HUES48 (cell line): Measurements from ENCODE around the gene C4orf51.

Experiments used
- H3K27ac ChIP-seq: one replicate; pipeline ENCODE4 v1.7.0; 2013; ENCODE audit warnings: low read depth, low read length, inconsistent platforms
- H3K27me3 ChIP-seq: 2 replicates; pipeline ENCODE4 v1.6.1; 2013; ENCODE audit warnings: mild to moderate bottlenecking, low read length; ENCODE audit not compliant: control insufficient read depth, insufficient read depth
- H3K36me3 ChIP-seq: 2 replicates; pipeline ENCODE4 v1.6.1; 2013; ENCODE audit warnings: low read length; ENCODE audit not compliant: control insufficient read depth, insufficient read depth
- H3K4me1 ChIP-seq: 2 replicates; pipeline ENCODE4 v1.6.1; 2013; ENCODE audit warnings: mild to moderate bottlenecking, low read length; ENCODE audit not compliant: control insufficient read depth, insufficient read depth
- H3K4me3 ChIP-seq: 2 replicates; pipeline ENCODE4 v1.5.1; 2013; ENCODE audit warnings: mild to moderate bottlenecking, low read depth, low read length
- H3K9ac ChIP-seq: 2 replicates; pipeline ENCODE4 v1.6.1; 2013; ENCODE audit warnings: mild to moderate bottlenecking, low read depth, low read length, moderate library complexity
- H3K9me3 ChIP-seq: 2 replicates; pipeline ENCODE4 v1.6.1; 2013; ENCODE audit warnings: low read length; ENCODE audit not compliant: control insufficient read depth, insufficient read depth

The C4orf51 gene

DNA sequence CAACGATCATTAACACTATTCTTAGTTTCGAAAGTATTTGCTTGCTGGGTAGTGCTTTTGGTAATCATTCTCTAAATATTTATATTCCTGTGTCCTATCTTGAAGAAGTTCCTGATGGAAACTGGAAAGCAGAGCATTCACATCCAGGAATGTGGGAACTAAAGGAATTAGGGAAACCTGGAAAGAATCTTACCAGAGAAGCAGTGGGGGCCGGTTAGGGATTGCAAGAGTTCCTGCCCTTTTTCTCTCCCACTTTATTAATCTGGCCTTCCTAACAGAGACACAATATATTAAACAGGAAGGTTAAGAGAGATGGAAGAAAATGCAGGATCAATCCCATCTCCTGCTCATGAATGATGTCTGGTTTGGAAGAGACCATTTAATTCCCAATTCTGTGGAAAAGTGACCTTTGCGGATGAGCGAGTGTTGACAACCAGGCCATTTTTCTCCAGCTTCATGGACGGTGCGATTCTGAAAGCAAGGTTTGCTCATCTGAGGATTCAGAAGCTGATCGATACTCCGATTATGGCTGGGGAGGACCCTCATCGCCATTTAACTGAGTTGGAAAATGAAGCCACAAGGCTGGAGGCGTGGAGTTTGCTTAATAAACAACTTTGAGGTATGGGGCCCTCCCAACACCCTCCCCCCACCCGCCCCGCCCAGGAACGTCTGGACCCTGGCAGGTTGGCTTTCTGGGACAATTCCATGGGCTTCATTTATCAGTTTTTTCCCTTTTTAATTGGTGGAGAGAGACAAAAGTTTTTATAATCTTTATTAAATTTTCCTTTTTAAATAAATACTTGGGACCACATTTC, 52.3 kb downstream of the C4orf51 start:
- H3K36me3 ChIP-seq, result no peaks in the 10 kb centered on the region
- peak overlapping the region; percentile 70 for H3K9ac ChIP-seq
- H3K27ac ChIP-seq, result peak overlapping the region; percentile 96
- peak overlapping the region; percentile 62 for H3K4me3 ChIP-seq
- peaks cover 28% of the 10 kb centered on the region for H3K4me1 ChIP-seq
- H3K9me3 ChIP-seq, result no peaks in the 10 kb centered on the region
- H3K27me3 ChIP-seq, result no peaks in the 10 kb centered on the region

DNA sequence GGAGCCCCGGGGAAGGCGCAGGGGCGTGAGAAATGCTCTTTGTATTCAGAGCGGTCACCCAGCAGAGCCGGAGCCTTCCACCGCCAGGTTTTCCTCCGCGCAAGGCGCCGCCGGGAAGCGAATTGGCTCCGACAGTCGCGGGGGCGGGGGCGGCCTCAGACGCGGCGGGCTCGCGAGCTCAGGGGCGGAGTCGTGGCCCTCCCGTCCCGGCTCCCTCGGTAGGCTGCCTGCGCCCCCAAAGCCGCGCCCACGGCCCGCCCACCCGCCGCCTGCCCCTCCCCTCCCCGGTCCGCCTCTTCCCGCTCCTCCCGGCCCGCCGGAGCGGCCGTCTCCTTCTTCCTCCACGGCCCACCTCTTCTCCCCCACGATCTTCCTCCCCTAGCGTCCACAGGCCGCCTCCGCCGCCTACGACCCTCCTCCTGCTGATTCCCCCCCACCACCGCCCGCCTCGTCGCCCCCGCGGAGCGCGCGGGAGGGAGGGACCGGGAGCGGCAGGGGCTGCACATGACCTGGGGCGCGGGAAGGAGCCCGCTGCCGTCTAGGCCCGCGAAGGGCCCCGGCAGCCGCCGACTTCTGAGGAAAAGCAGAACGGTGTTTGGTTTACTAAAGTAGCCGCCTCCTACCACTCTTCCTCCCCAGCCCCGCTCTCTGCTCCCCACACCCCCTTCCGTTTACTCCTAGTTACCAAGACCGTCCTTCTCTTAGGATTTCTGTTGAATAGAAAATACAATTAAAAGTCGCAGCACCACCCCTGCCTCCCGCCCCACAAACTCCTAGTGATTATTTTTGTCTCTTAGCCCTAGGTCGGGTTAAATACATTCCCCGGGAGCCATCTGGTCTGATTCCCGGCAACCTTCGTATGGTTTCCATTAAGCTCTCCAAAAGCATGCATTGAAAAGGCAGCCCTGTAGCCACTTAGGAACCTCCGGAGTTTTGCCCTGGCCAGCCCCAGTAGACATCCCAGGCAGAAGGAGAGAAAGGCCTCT, 53.2 kb downstream of the C4orf51 start:
- Histone ChIP-seq H3K4me1 (peaks cover 28% of the 10 kb centered on the region), H3K27me3 (no peaks in the 10 kb centered on the region), H3K27ac (peak overlapping the region; percentile 96), H3K4me3 (peak overlapping the region; percentile 62), H3K9ac (peak overlapping the region; percentile 74), H3K36me3 (no peaks in the 10 kb centered on the region), H3K9me3 (no peaks in the 10 kb centered on the region)

DNA sequence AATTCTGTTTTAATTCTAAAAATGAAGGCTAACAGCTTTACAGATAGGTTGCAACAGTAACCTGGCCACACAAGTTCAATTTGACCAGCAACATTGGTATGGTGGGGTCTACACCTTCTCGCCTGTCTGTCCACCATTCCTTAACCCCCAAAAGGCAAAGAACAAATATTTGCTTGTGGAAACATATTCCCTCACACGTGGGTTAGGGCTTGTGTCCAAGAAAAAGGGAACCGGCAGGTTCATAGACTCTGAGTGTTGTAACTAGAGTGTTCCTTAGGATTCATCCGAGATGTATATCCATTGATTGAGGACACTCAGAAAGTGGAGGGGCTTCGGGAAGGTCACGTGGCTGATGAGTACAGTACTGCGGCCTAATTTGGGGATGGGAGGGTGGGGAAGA, 54.1 kb downstream of the C4orf51 start:
- Histone ChIP-seq H3K4me1 (peaks cover 28% of the 10 kb centered on the region), H3K9me3 (no peaks in the 10 kb centered on the region), H3K9ac (no peak overlapping the region), H3K36me3 (no peaks in the 10 kb centered on the region), H3K27ac (peak overlapping the region; percentile 96), H3K4me3 (no peak overlapping the region), H3K27me3 (no peaks in the 10 kb centered on the region)

DNA sequence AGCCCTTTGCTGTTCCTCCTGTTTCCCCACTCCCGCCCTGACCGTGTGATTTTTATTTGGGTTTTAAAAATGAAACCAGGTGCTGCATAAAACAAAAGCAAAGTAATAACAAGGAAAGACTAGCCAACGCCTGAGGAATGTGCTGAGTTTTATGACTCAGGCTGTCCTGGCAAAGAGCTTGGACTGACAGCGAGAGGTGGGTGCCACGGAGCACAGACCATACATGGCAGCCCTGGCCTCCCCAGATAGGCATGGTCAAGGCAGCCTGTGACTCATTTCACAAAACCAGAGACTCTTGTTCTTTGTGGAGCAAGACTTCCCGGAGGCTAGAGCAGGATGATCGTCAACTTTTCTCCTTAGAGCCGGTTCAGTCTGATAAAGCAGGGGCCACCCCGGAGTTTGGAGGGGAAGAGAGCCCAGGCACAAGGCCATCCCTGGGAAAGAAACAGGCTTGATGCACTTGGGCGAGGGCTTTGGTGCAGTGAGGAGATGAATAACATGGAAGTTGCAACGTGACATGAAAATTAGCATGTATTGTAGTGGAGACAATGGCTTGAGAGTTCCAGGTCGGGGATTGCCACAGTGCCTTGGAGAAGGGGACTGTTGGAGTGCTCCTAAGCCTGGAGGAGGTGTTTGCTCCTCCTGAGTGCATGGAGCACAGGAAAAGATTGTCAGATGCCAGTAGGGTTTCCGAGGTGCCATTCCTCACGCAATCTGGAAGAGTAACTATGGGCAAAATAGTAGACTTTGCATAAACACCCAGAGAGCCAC, 54.8 kb downstream of the C4orf51 start:
- Histone ChIP-seq H3K9me3 (no peaks in the 10 kb centered on the region), H3K4me3 (no peak overlapping the region), H3K4me1 (peaks cover 28% of the 10 kb centered on the region), H3K27ac (peak overlapping the region; percentile 81), H3K9ac (no peak overlapping the region), H3K27me3 (no peaks in the 10 kb centered on the region), H3K36me3 (no peaks in the 10 kb centered on the region)

DNA sequence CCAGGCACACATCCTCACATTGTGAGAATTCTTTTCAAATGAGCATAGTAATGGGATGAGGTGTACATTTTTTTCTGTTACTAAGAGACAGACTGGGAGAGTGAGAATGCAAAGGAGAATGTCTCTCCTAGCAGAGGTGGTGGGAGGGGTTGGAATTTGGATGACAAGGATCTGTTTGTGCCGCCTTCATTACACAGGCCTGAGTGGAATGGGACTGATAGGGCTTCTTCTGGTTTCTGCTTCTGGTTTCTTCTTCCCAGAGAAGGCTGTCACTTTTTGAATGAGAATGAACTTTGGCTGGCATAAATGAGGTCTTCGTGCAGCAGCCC, 55.4 kb downstream of the C4orf51 start:
- Histone ChIP-seq H3K36me3 (no peaks in the 10 kb centered on the region), H3K27me3 (no peaks in the 10 kb centered on the region), H3K9ac (no peak overlapping the region), H3K27ac (peak overlapping the region; percentile 81), H3K9me3 (no peaks in the 10 kb centered on the region), H3K4me3 (no peak overlapping the region), H3K4me1 (peaks cover 28% of the 10 kb centered on the region)

DNA sequence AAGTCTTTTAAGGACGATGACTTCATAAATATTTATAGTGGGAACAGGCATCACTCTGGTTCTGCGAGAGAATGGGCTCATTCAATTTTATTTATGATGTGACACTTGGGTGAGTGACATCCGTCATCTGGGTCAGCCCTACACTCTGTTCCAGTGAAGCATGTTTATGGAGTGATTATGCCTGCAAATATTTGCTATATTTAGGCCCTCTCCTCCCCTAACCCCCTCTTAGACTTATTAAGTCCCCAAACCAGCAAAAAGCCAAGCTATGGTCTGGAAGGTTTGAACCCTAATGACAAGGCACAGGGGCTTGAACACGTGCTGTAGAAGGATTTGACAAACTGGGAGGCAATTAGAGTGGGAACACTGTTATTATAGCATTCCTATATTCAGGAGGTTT, 55.9 kb downstream of the C4orf51 start:
- no peaks in the 10 kb centered on the region for H3K27me3 ChIP-seq
- H3K27ac ChIP-seq, result peak overlapping the region; percentile 63
- H3K9me3 ChIP-seq, result no peaks in the 10 kb centered on the region
- no peaks in the 10 kb centered on the region for H3K36me3 ChIP-seq
- peaks cover 28% of the 10 kb centered on the region for H3K4me1 ChIP-seq
- no peak overlapping the region for H3K4me3 ChIP-seq
- H3K9ac ChIP-seq, result no peak overlapping the region

DNA sequence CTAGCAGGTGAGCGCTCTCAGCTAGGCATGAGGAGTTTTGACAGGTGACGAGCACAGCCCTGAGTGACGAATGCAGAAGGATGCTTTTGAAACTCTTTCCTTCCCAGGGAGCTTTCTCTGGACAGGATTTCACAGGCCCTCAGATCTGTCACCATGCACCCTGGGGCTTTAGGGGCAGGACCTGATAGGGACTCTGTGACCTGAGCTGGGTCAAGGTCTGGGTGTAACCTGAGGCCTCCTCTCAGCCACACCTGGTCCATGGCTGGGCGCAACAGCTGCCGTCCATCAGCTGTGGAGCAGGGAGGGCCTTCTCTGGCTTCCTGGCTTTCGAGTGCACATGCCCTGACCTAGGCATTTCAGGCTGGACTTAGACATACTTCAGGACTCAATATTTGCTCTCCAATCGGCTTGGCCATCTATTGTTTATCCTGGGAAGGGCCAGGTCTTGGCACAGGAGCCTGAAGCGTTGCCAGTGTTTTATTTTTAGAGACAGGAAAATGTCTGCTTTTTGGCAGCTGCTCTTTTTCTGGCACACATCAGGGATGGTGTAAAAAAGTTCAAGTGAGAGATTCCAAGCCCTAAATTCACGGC, 56.4 kb downstream of the C4orf51 start:
- Histone ChIP-seq H3K9me3 (no peaks in the 10 kb centered on the region), H3K9ac (no peak overlapping the region), H3K4me3 (no peak overlapping the region), H3K4me1 (peaks cover 28% of the 10 kb centered on the region), H3K27ac (no peak overlapping the region), H3K36me3 (no peaks in the 10 kb centered on the region), H3K27me3 (no peaks in the 10 kb centered on the region)

DNA sequence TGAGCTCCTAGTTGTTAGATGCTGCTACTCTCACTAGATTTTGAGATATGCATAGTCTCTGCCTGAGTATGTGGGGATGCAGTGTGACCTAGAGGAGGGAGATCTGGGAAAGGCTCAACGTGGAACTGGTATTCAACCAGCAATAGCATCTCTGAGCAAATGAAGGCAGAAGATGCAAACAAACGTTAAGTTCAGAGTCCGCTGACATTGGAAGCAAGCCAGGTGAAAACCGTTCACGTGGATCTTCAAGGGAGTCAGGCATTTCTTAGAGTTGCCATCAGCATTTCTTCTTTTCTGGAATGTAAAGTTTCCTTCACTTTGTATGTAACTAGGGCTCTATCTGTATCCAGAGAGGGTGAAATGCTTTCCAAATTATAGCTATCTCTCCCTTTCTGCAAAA, 59.9 kb downstream of the C4orf51 start:
- H3K36me3 ChIP-seq, result no peaks in the 10 kb centered on the region
- H3K9ac ChIP-seq, result no peak overlapping the region
- H3K4me3 ChIP-seq, result no peak overlapping the region
- H3K27me3 ChIP-seq, result no peaks in the 10 kb centered on the region
- no peaks in the 10 kb centered on the region for H3K9me3 ChIP-seq
- no peak overlapping the region for H3K27ac ChIP-seq
- peaks cover 11% of the 10 kb centered on the region for H3K4me1 ChIP-seq

DNA sequence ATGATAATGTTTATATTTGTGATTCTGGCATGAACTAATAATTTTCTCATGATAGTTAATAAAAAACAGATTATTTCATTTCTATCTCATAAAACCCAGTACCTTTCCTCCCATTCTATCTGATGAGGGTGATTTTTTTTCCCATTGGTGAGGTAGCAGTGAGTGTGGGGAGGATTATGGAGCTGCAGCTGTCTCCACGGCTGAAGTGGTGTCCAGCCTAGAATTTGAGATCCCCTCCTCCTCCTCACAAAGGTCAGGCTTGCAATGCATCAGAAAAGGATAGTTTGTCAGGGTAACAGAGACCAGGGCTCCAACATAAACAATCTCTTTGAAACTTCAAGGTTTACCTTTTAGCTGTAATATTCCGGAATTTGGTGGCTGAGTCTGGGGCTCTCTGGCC, 60.9 kb downstream of the C4orf51 start:
- no peaks in the 10 kb centered on the region for H3K9me3 ChIP-seq
- no peaks in the 10 kb centered on the region for H3K27me3 ChIP-seq
- H3K9ac ChIP-seq, result no peak overlapping the region
- H3K4me3 ChIP-seq, result no peak overlapping the region
- no peaks in the 10 kb centered on the region for H3K36me3 ChIP-seq
- H3K4me1 ChIP-seq, result peaks cover 1% of the 10 kb centered on the region; the same call in 1 of the 2 replicates
- H3K27ac ChIP-seq, result no peak overlapping the region

DNA sequence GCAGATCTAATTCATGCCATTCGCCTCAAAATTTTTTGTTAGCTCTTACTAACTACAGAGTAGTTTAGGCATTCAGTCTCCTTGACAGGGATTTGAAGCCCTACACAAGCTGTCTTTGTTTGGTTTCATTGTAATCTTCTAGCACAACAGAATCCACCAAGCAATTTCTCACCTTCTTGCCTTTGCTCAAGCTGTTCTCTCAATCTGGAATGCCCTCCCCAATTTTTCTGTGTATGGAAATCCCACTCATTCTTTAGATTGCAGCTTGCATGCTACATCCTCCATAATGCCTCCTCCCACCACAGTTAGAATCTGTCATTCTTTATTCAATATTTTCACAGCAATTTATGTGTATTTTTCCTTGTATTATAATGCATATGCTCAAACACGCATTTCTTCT, 63.7 kb downstream of the C4orf51 start:
- no peaks in the 10 kb centered on the region for H3K4me1 ChIP-seq
- no peak overlapping the region for H3K27ac ChIP-seq
- no peaks in the 10 kb centered on the region for H3K36me3 ChIP-seq
- no peak overlapping the region for H3K9ac ChIP-seq
- H3K9me3 ChIP-seq, result no peaks in the 10 kb centered on the region
- H3K27me3 ChIP-seq, result no peaks in the 10 kb centered on the region
- no peak overlapping the region for H3K4me3 ChIP-seq
